ENCODE measurements around the gene TNFRSF25. TPM values are rescaled to one million over a fixed set of nuclear protein-coding genes. Genes with fewer than 3 reads are reported as not detected.
"Not testable (repeated sequence)": the region's sequence is repeated elsewhere in the genome, so short reads cannot be mapped to it uniquely, and the experiment has no call there.

TNFRSF25 gene
- total and polyA plus RNA-seq, 9 of the 15 experiments (the other 6 are each of a cell fraction or from before 2014, with no cell fraction given) = 0.24 to 0.49 TPM; not detected in 7

DNA sequence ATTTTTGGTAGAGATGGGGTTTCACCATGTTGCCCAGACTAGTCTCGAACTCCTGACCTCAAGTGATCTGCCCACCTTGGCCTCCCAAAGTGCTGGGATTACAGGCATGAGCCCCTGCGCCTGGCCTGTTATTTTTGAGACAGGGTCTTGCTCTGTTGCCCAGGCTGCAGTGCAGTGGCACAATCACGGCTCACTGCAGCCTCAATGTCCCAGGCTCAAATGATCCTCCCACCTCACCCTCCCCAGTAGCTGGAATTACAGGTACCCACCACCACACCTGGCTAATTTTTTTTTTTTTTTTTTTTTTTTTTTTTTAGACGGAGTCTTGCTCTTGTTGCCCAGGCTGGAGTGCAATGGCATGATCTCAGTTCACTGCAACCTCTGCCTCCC lies 27.9 kb upstream of the TNFRSF25 start:
- CTCF ChIA-PET (ENCODE audit: low intra/inter-chr PET ratio); H3K36me3 ChIP-seq (ENCODE audit: control insufficient read depth, insufficient read depth, low read length); H3K9me1 ChIP-seq (ENCODE audit: control insufficient read depth, insufficient read depth, low read length); H2AFZ ChIP-seq (ENCODE audit: low read depth, low read length); H3K9me3 ChIP-seq (replicated peaks; ENCODE audit: control insufficient read depth, insufficient read depth, low read depth, low read length); intact Hi-C loops (cut with micrococcal nuclease); ATAC-seq; H3K9ac ChIP-seq (ENCODE audit: insufficient read depth in 1 of 2, low read depth in 2 of 2, low read length in 2 of 2); BruUV-seq (replicated peaks); H3K79me2 ChIP-seq (ENCODE audit: control insufficient read depth, insufficient read depth, low read length); H3K4me2 ChIP-seq (ENCODE audit: insufficient read depth, low read length); H3K4me3 ChIP-seq; FAIRE-seq; H3K27ac ChIP-seq (ENCODE audit: extremely low read depth, low read depth, low read length); DNase-seq (ENCODE audit: extremely low read depth in 1 of 4, low spot score in 3 of 4): not testable (repeated sequence)
- 18% methylated on average over 4 of the region's 4 CpGs for WGBS (ENCODE audit: insufficient coverage, low coverage, missing lambda C conversion rate)
- POLR2A ChIA-PET = interaction anchor here (0.6 to 1.0 kb wide), 2 partner anchors 9 to 71 kb away, joined by 3 to 4 read pairs; no protein-coding TSS in a partner anchor
- H3K27me3 ChIP-seq (ENCODE audit: control insufficient read depth in 2 of 2, insufficient read depth in 2 of 2, low read length in 2 of 2) = peaks cover 29 to 69% of the 10 kb centered on the region in 2 experiments; a peak in 4 of 5 replicates
- H3K4me1 ChIP-seq (replicated peaks in 1 of 2; ENCODE audit: control insufficient read depth in 2 of 2, insufficient read depth in 2 of 2, low read length in 2 of 2) = peaks cover 4 to 48% of the 10 kb centered on the region in 2 experiments; a peak in 2 of 5 replicates
- in situ Hi-C loops (cut with MboI) = loop anchor here (10.0 to 25.0 kb wide), 2 partner anchors 141 to 718 kb away; no protein-coding TSS in a partner anchor
- H4K20me1 ChIP-seq (replicated peaks; ENCODE audit: control insufficient read depth, insufficient read depth, low read length) = peaks cover 35% of the 10 kb centered on the region
- TF ChIP-seq ZNF121 (CRISPR knock-in tag; conservative IDR thresholded peaks at IDR 0.05) = peak; percentile 72

DNA sequence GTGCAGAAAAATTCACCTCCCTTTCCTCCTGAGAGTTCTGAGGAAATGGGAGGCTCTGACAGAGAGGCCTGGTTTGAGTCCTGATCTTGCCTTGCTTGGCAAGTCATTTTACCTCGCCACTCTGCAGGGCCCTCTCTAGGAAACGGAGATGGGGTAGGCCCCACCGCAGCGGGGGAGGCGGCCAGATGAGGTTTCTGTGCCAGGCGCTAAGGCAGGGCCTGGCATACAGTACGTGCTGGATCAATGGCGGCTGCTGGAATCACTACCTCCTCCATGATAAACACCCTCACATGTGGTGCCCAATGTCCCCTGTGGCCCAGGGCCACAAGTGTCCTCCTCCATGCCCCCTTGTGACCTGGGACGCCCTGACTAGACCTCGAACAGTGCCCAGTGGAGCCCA lies 26.0 kb upstream of the TNFRSF25 start:
- CTCF ChIA-PET (ENCODE audit: low intra/inter-chr PET ratio) = no interaction called here
- POLR2A ChIA-PET = interaction anchor here (0.6 to 1.4 kb wide), 3 partner anchors 10 to 235 kb away, joined by 4 to 8 read pairs (median 4); no protein-coding TSS in a partner anchor
- Histone ChIP-seq H3K4me1 (replicated peaks in 1 of 2; ENCODE audit: control insufficient read depth in 2 of 2, insufficient read depth in 2 of 2, low read length in 2 of 2) (peaks cover 4 to 38% of the 10 kb centered on the region in 2 experiments; a peak in 2 of 5 replicates), H3K9me1 (ENCODE audit: control insufficient read depth, insufficient read depth, low read length) (peaks cover 4% of the 10 kb centered on the region), H3K27me3 (ENCODE audit: control insufficient read depth in 2 of 2, insufficient read depth in 2 of 2, low read length in 2 of 2) (peaks cover 23 to 71% of the 10 kb centered on the region in 2 experiments; a peak in 4 of 5 replicates), H3K4me3 (no peak overlapping the region), H3K9ac (ENCODE audit: insufficient read depth in 1 of 2, low read depth in 2 of 2, low read length in 2 of 2) (peak overlapping the region in 1 of 2 experiments; percentile 1; a peak in 1 of 4 replicates), H3K9me3 (replicated peaks; ENCODE audit: control insufficient read depth, insufficient read depth, low read depth, low read length) (no peaks in the 10 kb centered on the region), H3K36me3 (ENCODE audit: control insufficient read depth, insufficient read depth, low read length) (no peaks in the 10 kb centered on the region), H3K27ac (ENCODE audit: extremely low read depth, low read depth, low read length) (no peak overlapping the region), H2AFZ (ENCODE audit: low read depth, low read length) (no peak overlapping the region), H4K20me1 (replicated peaks; ENCODE audit: control insufficient read depth, insufficient read depth, low read length) (peaks cover 32% of the 10 kb centered on the region), H3K4me2 (ENCODE audit: insufficient read depth, low read length) (no peak overlapping the region), H3K79me2 (ENCODE audit: control insufficient read depth, insufficient read depth, low read length) (no peaks in the 10 kb centered on the region)
- BruUV-seq (replicated peaks) = no TSS peak
- TF ChIP-seq, protein P1, sequence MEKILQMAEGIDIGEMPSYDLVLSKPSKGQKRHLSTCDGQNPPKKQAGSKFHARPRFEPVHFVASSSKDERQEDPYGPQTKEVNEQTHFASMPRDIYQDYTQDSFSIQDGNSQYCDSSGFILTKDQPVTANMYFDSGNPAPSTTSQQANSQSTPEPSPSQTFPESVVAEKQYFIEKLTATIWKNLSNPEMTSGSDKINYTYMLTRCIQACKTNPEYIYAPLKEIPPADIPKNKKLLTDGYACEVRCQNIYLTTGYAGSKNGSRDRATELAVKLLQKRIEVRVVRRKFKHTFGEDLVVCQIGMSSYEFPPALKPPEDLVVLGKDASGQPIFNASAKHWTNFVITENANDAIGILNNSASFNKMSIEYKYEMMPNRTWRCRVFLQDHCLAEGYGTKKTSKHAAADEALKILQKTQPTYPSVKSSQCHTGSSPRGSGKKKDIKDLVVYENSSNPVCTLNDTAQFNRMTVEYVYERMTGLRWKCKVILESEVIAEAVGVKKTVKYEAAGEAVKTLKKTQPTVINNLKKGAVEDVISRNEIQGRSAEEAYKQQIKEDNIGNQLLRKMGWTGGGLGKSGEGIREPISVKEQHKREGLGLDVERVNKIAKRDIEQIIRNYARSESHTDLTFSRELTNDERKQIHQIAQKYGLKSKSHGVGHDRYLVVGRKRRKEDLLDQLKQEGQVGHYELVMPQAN (IDR thresholded peaks at IDR 0.05; ENCODE audit: borderline replicate concordance) = no peak
- TF ChIP-seq JUNB (CRISPR knock-in tag; conservative IDR thresholded peaks at IDR 0.05) (no peak), NFRKB (IDR thresholded peaks at IDR 0.05; ENCODE audit: low read depth) (no peak)
- FAIRE-seq = no peak
- no peak for ATAC-seq
- WGBS (ENCODE audit: insufficient coverage, low coverage, missing lambda C conversion rate) = 14% methylated on average over 10 of the region's 10 CpGs
- in situ Hi-C loops (cut with MboI) (loop anchor here (10.0 to 25.0 kb wide), 2 partner anchors 143 to 720 kb away; no protein-coding TSS in a partner anchor), intact Hi-C loops (cut with micrococcal nuclease) (no loop called here)
- no peak for DNase-seq (ENCODE audit: extremely low read depth in 1 of 4, low spot score in 3 of 4)
